GM23338 (cell line): ENCODE results near the gene TSPAN7. TPM values are rescaled to one million over a fixed set of nuclear protein-coding genes. Genes with fewer than 3 reads are reported as not detected.

Experiments used
- ATAC-seq: fragments of 200-7000 bp; cut with Tn5 transposase; 3 replicates; pipeline ENCODE4 v1.9.1; 2020
- DNase-seq: peaks from one replicate; pipeline ENCODE4 v3.0.0-alpha.2; 2015; ENCODE audit warnings: low spot score
- H2AFZ ChIP-seq: fragments of 200-600 bp; sonication (generic); 2 replicates; pipeline ENCODE4 v1.8.0; 2016; ENCODE audit warnings: antibody characterized with exemption, mild to moderate bottlenecking, moderate library complexity
- H3F3A ChIP-seq: fragments of 200-600 bp; sonication (generic); replicated peaks from 2 replicates; pipeline ENCODE4 v1.8.0; 2017; ENCODE audit warnings: antibody characterized with exemption, mixed run types, low read depth
- H3K27ac ChIP-seq: fragments of 200-600 bp; sonication (generic); 2 replicates; pipeline ENCODE4 v1.6.1; 2016; ENCODE audit warnings: low read depth
- H3K27me3 ChIP-seq: fragments of 200-600 bp; sonication (generic); 2 replicates; pipeline ENCODE4 v1.8.0; 2016; ENCODE audit warnings: mild to moderate bottlenecking, mixed run types, moderate library complexity; ENCODE audit not compliant: insufficient read depth
- H3K36me3 ChIP-seq: fragments of 200-600 bp; sonication (generic); 2 replicates; pipeline ENCODE4 v1.8.0; 2016; ENCODE audit warnings: mild to moderate bottlenecking; ENCODE audit not compliant: insufficient read depth
- H3K4me1 ChIP-seq: fragments of 200-600 bp; sonication (generic); 2 replicates; pipeline ENCODE4 v1.8.0; 2016; ENCODE audit warnings: mild to moderate bottlenecking, moderate library complexity; ENCODE audit not compliant: insufficient read depth
- H3K4me2 ChIP-seq: fragments of 200-600 bp; sonication (generic); 2 replicates; pipeline ENCODE4 v1.7.1; 2017; ENCODE audit warnings: mixed run types
- H3K4me3 ChIP-seq: fragments of 200-600 bp; sonication (generic); 2 replicates; pipeline ENCODE4 v1.6.1; 2016; ENCODE audit warnings: mixed run types
- H3K79me2 ChIP-seq: fragments of 200-600 bp; sonication (generic); replicated peaks from 2 replicates; pipeline ENCODE4 v1.8.0; 2017; ENCODE audit warnings: mild to moderate bottlenecking; ENCODE audit not compliant: insufficient read depth
- H3K9me2 ChIP-seq: fragments of 200-600 bp; sonication (generic); 2 replicates; pipeline ENCODE4 v1.8.0; 2017; ENCODE audit not compliant: insufficient read depth
- H4K20me1 ChIP-seq: fragments of 200-600 bp; sonication (generic); replicated peaks from 2 replicates; pipeline ENCODE4 v1.8.0; 2017; ENCODE audit warnings: mild to moderate bottlenecking; ENCODE audit not compliant: insufficient read depth
- H3K27ac Mint-ChIP-seq: 2 replicates; pipeline ENCODE4 v1.8.0; 2020; ENCODE audit warnings: inconsistent platforms, mild to moderate bottlenecking, moderate library complexity, mixed read lengths
- H3K27me3 Mint-ChIP-seq: 3 replicates; pipeline ENCODE4 v1.8.0; 2022; ENCODE audit warnings: low read depth, mild to moderate bottlenecking, moderate library complexity, mixed read lengths, inconsistent platforms; ENCODE audit not compliant: insufficient read depth, poor library complexity
- H3K36me3 Mint-ChIP-seq: 3 replicates; pipeline ENCODE4 v1.8.0; 2021; ENCODE audit warnings: low read depth, mild to moderate bottlenecking, inconsistent platforms, moderate library complexity, mixed read lengths
- H3K4me1 Mint-ChIP-seq: 3 replicates; pipeline ENCODE4 v1.8.0; 2020; ENCODE audit warnings: mild to moderate bottlenecking, inconsistent platforms, mixed read lengths
- H3K4me3 Mint-ChIP-seq: 3 replicates; pipeline ENCODE4 v1.8.0; 2021; ENCODE audit warnings: moderate library complexity, mild to moderate bottlenecking, inconsistent platforms, mixed read lengths
- H3K9me3 Mint-ChIP-seq: 3 replicates; pipeline ENCODE4 v1.8.0; 2020; ENCODE audit warnings: moderate library complexity, mild to moderate bottlenecking, inconsistent platforms, mixed read lengths
- CREB1 ChIP-seq: fragments of 250-450 bp; sonication (Bioruptor Pico); IDR thresholded peaks from 2 replicates; pipeline ENCODE4 v1.5.0; 2020; ENCODE audit warnings: low read depth, mild to moderate bottlenecking, moderate library complexity
- EZH2phosphoT487 ChIP-seq: fragments of 200-600 bp; sonication (generic); IDR thresholded peaks from one replicate; pipeline ENCODE4 v1.8.1; 2018; ENCODE audit warnings: antibody characterized with exemption; ENCODE audit not compliant: unreplicated experiment
- NANOG ChIP-seq: IDR thresholded peaks from 2 replicates; pipeline ENCODE4 v1.6.1; 2016; ENCODE audit warnings: antibody characterized with exemption, borderline replicate concordance
- POLR2AphosphoS5 ChIP-seq: IDR thresholded peaks from 2 replicates; pipeline ENCODE4 v1.6.1; 2016; ENCODE audit warnings: antibody characterized with exemption, low read depth
- STAT1 ChIP-seq: IDR thresholded peaks from one replicate; pipeline ENCODE4 v1.6.1; 2016; ENCODE audit warnings: antibody characterized with exemption; ENCODE audit not compliant: unreplicated experiment
- ZNF114 ChIP-seq: fragments of 250-450 bp; sonication (Bioruptor Pico); IDR thresholded peaks from 2 replicates; pipeline ENCODE4 v1.5.0; 2020; ENCODE audit warnings: mild to moderate bottlenecking, moderate library complexity
- polyA plus RNA-seq: library from polyadenylated mRNA; unstranded; fragments of >200 nt; fragmentation: Nextera tagmentation; extraction: Ambion mirVana; gene quantifications from 2 replicates; pipeline ENCODE4 v1.2.1, GENCODE V29; 2016
- total RNA-seq: library from RNA; depleted of rRNA; stranded (reverse); fragments of >200 nt; shearing (Covaris generic); gene quantifications from 2 replicates; pipeline ENCODE4 v1.2.3, GENCODE V29; 2014
- TF ChIP-seq, protein P1 (sequence below), 2 experiments: fragments of 200-600 bp in 1 of 2; sonication (generic) in 1 of 2; conservative IDR thresholded peaks; 2 replicates each; pipeline versions ENCODE4 v1.5.1 to v1.6.1; 2016 to 2017; ENCODE audit warnings: antibody characterized with exemption in 2 of 2, low read depth in 2 of 2, mild to moderate bottlenecking in 2 of 2, moderate library complexity in 1 of 2
- TF ChIP-seq, protein P2 (sequence below): IDR thresholded peaks from one replicate; pipeline ENCODE4 v1.6.1; 2018; ENCODE audit warnings: antibody characterized with exemption; ENCODE audit not compliant: unreplicated experiment
- TF ChIP-seq, protein P3 (sequence below): fragments of 250-450 bp; sonication (Bioruptor Pico); IDR thresholded peaks from 2 replicates; pipeline ENCODE4 v1.5.0; 2020; ENCODE audit warnings: mild to moderate bottlenecking, moderate library complexity

Gene TSPAN7
- total and polyA plus RNA-seq, 2 experiments from 2014 or later, result 7.2 to 11.5 TPM

DNA sequence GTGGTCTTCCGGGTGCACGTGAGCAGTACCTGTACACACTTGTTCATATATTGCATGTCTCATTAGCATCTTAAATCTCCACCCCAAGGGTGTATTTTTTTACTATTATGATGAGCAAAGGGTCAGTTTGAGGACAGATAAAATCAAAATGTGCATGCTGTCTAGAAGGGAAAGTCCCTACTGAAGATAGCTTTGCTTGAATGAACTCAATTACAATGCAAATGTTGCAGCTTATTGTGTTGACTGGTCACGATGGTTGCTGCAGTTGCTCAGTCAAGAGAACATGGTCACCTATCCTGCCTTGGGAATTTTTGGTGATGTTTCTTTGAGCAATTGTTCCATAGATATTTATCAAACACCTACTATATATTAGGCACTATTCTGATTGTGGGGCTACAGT is 136.1 kb downstream of the TSPAN7 start (continued):
- TF ChIP-seq, protein P1, sequence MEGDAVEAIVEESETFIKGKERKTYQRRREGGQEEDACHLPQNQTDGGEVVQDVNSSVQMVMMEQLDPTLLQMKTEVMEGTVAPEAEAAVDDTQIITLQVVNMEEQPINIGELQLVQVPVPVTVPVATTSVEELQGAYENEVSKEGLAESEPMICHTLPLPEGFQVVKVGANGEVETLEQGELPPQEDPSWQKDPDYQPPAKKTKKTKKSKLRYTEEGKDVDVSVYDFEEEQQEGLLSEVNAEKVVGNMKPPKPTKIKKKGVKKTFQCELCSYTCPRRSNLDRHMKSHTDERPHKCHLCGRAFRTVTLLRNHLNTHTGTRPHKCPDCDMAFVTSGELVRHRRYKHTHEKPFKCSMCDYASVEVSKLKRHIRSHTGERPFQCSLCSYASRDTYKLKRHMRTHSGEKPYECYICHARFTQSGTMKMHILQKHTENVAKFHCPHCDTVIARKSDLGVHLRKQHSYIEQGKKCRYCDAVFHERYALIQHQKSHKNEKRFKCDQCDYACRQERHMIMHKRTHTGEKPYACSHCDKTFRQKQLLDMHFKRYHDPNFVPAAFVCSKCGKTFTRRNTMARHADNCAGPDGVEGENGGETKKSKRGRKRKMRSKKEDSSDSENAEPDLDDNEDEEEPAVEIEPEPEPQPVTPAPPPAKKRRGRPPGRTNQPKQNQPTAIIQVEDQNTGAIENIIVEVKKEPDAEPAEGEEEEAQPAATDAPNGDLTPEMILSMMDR (conservative IDR thresholded peaks at IDR 0.05; ENCODE audit: low read depth in 2 of 2), result no peak
- no peak for TF ChIP-seq EZH2phosphoT487
- TF ChIP-seq POLR2AphosphoS5, result no peak
- TF ChIP-seq, protein P2, sequence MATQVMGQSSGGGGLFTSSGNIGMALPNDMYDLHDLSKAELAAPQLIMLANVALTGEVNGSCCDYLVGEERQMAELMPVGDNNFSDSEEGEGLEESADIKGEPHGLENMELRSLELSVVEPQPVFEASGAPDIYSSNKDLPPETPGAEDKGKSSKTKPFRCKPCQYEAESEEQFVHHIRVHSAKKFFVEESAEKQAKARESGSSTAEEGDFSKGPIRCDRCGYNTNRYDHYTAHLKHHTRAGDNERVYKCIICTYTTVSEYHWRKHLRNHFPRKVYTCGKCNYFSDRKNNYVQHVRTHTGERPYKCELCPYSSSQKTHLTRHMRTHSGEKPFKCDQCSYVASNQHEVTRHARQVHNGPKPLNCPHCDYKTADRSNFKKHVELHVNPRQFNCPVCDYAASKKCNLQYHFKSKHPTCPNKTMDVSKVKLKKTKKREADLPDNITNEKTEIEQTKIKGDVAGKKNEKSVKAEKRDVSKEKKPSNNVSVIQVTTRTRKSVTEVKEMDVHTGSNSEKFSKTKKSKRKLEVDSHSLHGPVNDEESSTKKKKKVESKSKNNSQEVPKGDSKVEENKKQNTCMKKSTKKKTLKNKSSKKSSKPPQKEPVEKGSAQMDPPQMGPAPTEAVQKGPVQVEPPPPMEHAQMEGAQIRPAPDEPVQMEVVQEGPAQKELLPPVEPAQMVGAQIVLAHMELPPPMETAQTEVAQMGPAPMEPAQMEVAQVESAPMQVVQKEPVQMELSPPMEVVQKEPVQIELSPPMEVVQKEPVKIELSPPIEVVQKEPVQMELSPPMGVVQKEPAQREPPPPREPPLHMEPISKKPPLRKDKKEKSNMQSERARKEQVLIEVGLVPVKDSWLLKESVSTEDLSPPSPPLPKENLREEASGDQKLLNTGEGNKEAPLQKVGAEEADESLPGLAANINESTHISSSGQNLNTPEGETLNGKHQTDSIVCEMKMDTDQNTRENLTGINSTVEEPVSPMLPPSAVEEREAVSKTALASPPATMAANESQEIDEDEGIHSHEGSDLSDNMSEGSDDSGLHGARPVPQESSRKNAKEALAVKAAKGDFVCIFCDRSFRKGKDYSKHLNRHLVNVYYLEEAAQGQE, result no peak

DNA sequence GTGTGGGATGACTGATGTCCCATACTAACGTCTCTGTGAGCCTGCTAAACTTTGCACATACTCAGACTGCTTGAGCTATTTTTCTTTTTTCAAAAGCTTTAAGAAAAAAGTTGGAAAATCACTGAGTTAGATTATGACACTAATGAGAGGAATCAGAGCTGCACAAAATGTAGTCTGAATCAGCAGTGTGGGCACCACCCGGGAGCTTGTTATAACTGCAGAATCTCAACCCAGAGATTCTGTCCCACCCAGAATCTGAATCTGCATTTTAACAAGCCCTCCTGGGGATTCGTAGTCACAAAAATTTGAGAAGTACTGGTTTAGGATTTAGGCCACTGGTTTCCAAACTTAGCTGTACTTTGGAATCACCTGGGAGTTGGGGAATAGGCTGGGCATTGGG is 137.8 kb downstream of the TSPAN7 start:
- H3K9me2 ChIP-seq, result no peaks in the 10 kb centered on the region
- no peaks in the 10 kb centered on the region for H3K36me3 ChIP-seq
- Mint-ChIP-seq H3K4me1 (peaks cover 7% of the 10 kb centered on the region; the same call in 2 of the 3 replicates), H3K27ac (no peak overlapping the region), H3K9me3 (no peaks in the 10 kb centered on the region), H3K27me3 (no peaks in the 10 kb centered on the region), H3K36me3 (no peaks in the 10 kb centered on the region), H3K4me3 (no peak overlapping the region)
- H3K4me2 ChIP-seq, result no peak overlapping the region
- no peaks in the 10 kb centered on the region for H3K27me3 ChIP-seq
- H3K4me1 ChIP-seq, result peaks cover 5% of the 10 kb centered on the region
- no peaks in the 10 kb centered on the region for H3F3A ChIP-seq
- DNase-seq (no peak), ATAC-seq (no peak)
- no peak overlapping the region for H3K27ac ChIP-seq
- no peaks in the 10 kb centered on the region for H4K20me1 ChIP-seq
- no peak overlapping the region for H2AFZ ChIP-seq
- H3K4me3 ChIP-seq, result no peak overlapping the region
- no peaks in the 10 kb centered on the region for H3K79me2 ChIP-seq
- TF ChIP-seq ZNF114 (CRISPR knock-in tag), result no peak
- TF ChIP-seq POLR2AphosphoS5, result no peak
- no peak for TF ChIP-seq CREB1 (CRISPR knock-in tag)
- TF ChIP-seq, protein P2, result no peak
- TF ChIP-seq STAT1, result no peak
- TF ChIP-seq, protein P3, sequence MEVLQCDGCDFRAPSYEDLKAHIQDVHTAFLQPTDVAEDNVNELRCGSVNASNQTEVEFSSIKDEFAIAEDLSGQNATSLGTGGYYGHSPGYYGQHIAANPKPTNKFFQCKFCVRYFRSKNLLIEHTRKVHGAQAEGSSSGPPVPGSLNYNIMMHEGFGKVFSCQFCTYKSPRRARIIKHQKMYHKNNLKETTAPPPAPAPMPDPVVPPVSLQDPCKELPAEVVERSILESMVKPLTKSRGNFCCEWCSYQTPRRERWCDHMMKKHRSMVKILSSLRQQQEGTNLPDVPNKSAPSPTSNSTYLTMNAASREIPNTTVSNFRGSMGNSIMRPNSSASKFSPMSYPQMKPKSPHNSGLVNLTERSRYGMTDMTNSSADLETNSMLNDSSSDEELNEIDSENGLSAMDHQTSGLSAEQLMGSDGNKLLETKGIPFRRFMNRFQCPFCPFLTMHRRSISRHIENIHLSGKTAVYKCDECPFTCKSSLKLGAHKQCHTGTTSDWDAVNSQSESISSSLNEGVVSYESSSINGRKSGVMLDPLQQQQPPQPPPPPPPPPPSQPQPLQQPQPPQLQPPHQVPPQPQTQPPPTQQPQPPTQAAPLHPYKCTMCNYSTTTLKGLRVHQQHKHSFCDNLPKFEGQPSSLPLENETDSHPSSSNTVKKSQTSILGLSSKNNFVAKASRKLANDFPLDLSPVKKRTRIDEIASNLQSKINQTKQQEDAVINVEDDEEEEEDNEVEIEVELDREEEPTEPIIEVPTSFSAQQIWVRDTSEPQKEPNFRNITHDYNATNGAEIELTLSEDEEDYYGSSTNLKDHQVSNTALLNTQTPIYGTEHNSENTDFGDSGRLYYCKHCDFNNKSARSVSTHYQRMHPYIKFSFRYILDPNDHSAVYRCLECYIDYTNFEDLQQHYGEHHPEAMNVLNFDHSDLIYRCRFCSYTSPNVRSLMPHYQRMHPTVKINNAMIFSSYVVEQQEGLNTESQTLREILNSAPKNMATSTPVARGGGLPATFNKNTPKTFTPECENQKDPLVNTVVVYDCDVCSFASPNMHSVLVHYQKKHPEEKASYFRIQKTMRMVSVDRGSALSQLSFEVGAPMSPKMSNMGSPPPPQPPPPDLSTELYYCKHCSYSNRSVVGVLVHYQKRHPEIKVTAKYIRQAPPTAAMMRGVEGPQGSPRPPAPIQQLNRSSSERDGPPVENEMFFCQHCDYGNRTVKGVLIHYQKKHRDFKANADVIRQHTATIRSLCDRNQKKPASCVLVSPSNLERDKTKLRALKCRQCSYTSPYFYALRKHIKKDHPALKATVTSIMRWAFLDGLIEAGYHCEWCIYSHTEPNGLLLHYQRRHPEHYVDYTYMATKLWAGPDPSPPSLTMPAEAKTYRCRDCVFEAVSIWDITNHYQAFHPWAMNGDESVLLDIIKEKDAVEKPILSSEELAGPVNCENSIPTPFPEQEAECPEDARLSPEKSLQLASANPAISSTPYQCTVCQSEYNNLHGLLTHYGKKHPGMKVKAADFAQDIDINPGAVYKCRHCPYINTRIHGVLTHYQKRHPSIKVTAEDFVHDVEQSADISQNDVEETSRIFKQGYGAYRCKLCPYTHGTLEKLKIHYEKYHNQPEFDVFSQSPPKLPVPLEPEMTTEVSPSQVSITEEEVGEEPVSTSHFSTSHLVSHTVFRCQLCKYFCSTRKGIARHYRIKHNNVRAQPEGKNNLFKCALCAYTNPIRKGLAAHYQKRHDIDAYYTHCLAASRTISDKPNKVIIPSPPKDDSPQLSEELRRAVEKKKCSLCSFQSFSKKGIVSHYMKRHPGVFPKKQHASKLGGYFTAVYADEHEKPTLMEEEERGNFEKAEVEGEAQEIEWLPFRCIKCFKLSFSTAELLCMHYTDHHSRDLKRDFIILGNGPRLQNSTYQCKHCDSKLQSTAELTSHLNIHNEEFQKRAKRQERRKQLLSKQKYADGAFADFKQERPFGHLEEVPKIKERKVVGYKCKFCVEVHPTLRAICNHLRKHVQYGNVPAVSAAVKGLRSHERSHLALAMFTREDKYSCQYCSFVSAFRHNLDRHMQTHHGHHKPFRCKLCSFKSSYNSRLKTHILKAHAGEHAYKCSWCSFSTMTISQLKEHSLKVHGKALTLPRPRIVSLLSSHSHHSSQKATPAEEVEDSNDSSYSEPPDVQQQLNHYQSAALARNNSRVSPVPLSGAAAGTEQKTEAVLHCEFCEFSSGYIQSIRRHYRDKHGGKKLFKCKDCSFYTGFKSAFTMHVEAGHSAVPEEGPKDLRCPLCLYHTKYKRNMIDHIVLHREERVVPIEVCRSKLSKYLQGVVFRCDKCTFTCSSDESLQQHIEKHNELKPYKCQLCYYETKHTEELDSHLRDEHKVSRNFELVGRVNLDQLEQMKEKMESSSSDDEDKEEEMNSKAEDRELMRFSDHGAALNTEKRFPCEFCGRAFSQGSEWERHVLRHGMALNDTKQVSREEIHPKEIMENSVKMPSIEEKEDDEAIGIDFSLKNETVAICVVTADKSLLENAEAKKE (CRISPR knock-in tag), result no peak
- no peak for TF ChIP-seq NANOG
- TF ChIP-seq EZH2phosphoT487, result no peak
